Measurements from ENCODE around the gene SGPP1.

The SGPP1 gene

GRCh38 chr14:63676615-63677014 lies 51.2 kb downstream of the SGPP1 start:
- H3K27ac ChIP-seq (replicated peaks): no peak overlapping the region

GRCh38 chr14:63673886-63674497 lies 53.9 kb downstream of the SGPP1 start:
- TF ChIP-seq REST (IDR thresholded peaks at IDR 0.05; ENCODE audit: insufficient replicate concordance, low read depth) (no peak), GABPA (IDR thresholded peaks at IDR 0.05; ENCODE audit: low read depth) (no peak), CTCF (IDR thresholded peaks at IDR 0.05; ENCODE audit: insufficient read depth, low read length) (no peak), POLR2AphosphoS5 (IDR thresholded peaks at IDR 0.05; ENCODE audit: low read depth) (no peak), SPI1 (IDR thresholded peaks at IDR 0.05; ENCODE audit: borderline replicate concordance, low read depth) (no peak)

More at GRCh38 chr14:63676615-63677014, 51.2 kb downstream of the SGPP1 start:
- Histone ChIP-seq H3K4me3 (replicated peaks; ENCODE audit: insufficient read depth, low read length) (no peak overlapping the region), H3K27me3 (ENCODE audit: insufficient read depth, poor library complexity, severe bottlenecking) (no peaks in the 10 kb centered on the region)
- no peak for DNase-seq (ENCODE audit: low read depth in 1 of 2, low spot score in 1 of 2)
- TF ChIP-seq REST (IDR thresholded peaks at IDR 0.05; ENCODE audit: insufficient replicate concordance, low read depth) (no peak), GABPA (IDR thresholded peaks at IDR 0.05; ENCODE audit: low read depth) (no peak), SPI1 (IDR thresholded peaks at IDR 0.05; ENCODE audit: borderline replicate concordance, low read depth) (no peak), POLR2AphosphoS5 (IDR thresholded peaks at IDR 0.05; ENCODE audit: low read depth) (no peak), CTCF (IDR thresholded peaks at IDR 0.05; ENCODE audit: insufficient read depth, low read length) (no peak)

GRCh38 chr14:63673255-63673654 lies 54.6 kb downstream of the SGPP1 start:
- no peak for DNase-seq (ENCODE audit: low read depth in 1 of 2, low spot score in 1 of 2)
- Histone ChIP-seq H3K27me3 (ENCODE audit: insufficient read depth, poor library complexity, severe bottlenecking) (no peaks in the 10 kb centered on the region), H3K4me3 (replicated peaks; ENCODE audit: insufficient read depth, low read length) (no peak overlapping the region), H3K27ac (replicated peaks) (no peak overlapping the region)
- TF ChIP-seq GABPA (IDR thresholded peaks at IDR 0.05; ENCODE audit: low read depth) (no peak), POLR2AphosphoS5 (IDR thresholded peaks at IDR 0.05; ENCODE audit: low read depth) (no peak)

More at GRCh38 chr14:63673886-63674497, 53.9 kb downstream of the SGPP1 start:
- Histone ChIP-seq H3K27me3 (ENCODE audit: insufficient read depth, poor library complexity, severe bottlenecking) (no peaks in the 10 kb centered on the region), H3K27ac (replicated peaks) (no peak overlapping the region), H3K4me3 (replicated peaks; ENCODE audit: insufficient read depth, low read length) (no peak overlapping the region)
- no peak for DNase-seq (ENCODE audit: low read depth in 1 of 2, low spot score in 1 of 2)

- Histone ChIP-seq H3K4me3 (replicated peaks; ENCODE audit: insufficient read depth, low read length) (no peak overlapping the region), H3K27me3 (ENCODE audit: insufficient read depth, poor library complexity, severe bottlenecking) (no peaks in the 10 kb centered on the region), H3K27ac (replicated peaks) (no peak overlapping the region)
- no peak for DNase-seq (ENCODE audit: low read depth in 1 of 2, low spot score in 1 of 2)
- no peak for TF ChIP-seq SPI1 (IDR thresholded peaks at IDR 0.05; ENCODE audit: borderline replicate concordance, low read depth)
- TF ChIP-seq GABPA (IDR thresholded peaks at IDR 0.05; ENCODE audit: low read depth): no peak
- TF ChIP-seq POLR2AphosphoS5 (IDR thresholded peaks at IDR 0.05; ENCODE audit: low read depth): no peak
- no peak for TF ChIP-seq CTCF (IDR thresholded peaks at IDR 0.05; ENCODE audit: insufficient read depth, low read length)
- TF ChIP-seq REST (IDR thresholded peaks at IDR 0.05; ENCODE audit: insufficient replicate concordance, low read depth): no peak
Observed at GRCh38 chr14:63672417-63673180, 55.3 kb downstream of the SGPP1 start.

Measured in HL-60 (cell line).